Panc1 (cell line): Measurements from ENCODE around the gene CTXND2.

ENCODE experiments used
- CTCF ChIP-seq: fragments of 450-650 bp; IDR thresholded peaks from 2 replicates; pipeline ENCODE4 v1.5.1; 2017; ENCODE audit warnings: mild to moderate bottlenecking
- POLR2AphosphoS5 ChIP-seq: IDR thresholded peaks from 2 replicates; pipeline ENCODE4 v1.6.1; 2012; ENCODE audit warnings: mild to moderate bottlenecking, low read depth, low read length, moderate library complexity

- no peak for TF ChIP-seq CTCF
- TF ChIP-seq POLR2AphosphoS5: no peak
Measured at GRCh38 chr1:150875197-150876118, 11.5 kb upstream of the CTXND2 start.
